Measurements from ENCODE around the gene LIMS2. TPM values are rescaled to one million over a fixed set of nuclear protein-coding genes. Genes with fewer than 3 reads are reported as not detected.

The LIMS2 gene
- total RNA-seq, 2 experiments from 2014 or later, result 6.1 to 7.0 TPM

DNA sequence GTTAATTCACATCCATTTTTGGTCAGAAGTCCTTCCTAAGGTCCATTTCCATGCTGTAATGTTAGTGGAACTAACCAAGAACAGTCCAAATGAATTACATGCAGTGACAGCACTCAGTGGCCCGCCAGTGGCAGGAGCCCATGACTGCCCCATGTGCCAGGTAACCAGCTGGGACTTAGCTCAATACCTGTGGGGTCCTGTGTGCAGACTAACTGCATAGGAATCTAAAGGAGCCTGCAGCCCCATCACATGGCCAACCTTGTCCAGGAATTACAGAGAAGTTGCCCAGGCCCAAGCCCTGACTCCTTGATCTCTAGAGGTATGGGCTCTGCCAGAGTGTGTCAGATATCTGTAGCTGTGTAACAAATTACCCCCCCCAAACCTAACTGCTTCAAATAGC is 64.8 kb downstream of the LIMS2 start:
- Histone ChIP-seq H3K27ac (ENCODE audit: low read depth in 1 of 2, low read length in 2 of 2) (no peak overlapping the region), H3K36me3 (ENCODE audit: insufficient read depth, low read length) (no peaks in the 10 kb centered on the region), H3K4me3 (ENCODE audit: low read length) (no peak overlapping the region), H3K4me1 (ENCODE audit: insufficient read depth, low read length) (peaks cover 10% of the 10 kb centered on the region), H3K9me3 (ENCODE audit: control insufficient read depth in 1 of 2, insufficient read depth in 1 of 2, low read length in 2 of 2) (peaks cover 9 to 19% of the 10 kb centered on the region in 2 experiments), H3K27me3 (ENCODE audit: control insufficient read depth in 1 of 2, insufficient read depth in 2 of 2, low read length in 2 of 2) (peaks cover 0 to 2% of the 10 kb centered on the region in 2 experiments)
- Mint-ChIP-seq H3K4me1 (ENCODE audit: low read depth) (peaks cover 10% of the 10 kb centered on the region), H3K36me3 (ENCODE audit: low read depth) (no peaks in the 10 kb centered on the region), H3K9me3 (peaks cover 6% of the 10 kb centered on the region), H3K4me3 (no peak overlapping the region), H3K27me3 (no peaks in the 10 kb centered on the region), H3K27ac (no peak overlapping the region)
- ATAC-seq (ENCODE audit: poor library complexity), result no peak
- CTCF ChIA-PET, result no interaction called here
- TF ChIP-seq CTCF (IDR thresholded peaks at IDR 0.05), result no peak
- DNase-seq, result peak in 1 of 14 experiments; percentile 11
- POLR2A ChIA-PET, result no interaction called here
- intact Hi-C loops (cut with DNase I, micrococcal nuclease), result no loop called here

GRCh38 chr2:127609818-127610217 is 65.5 kb downstream of the LIMS2 start:
- H3K9me3 ChIP-seq (ENCODE audit: control insufficient read depth in 1 of 2, insufficient read depth in 1 of 2, low read length in 2 of 2), result peaks cover 9 to 19% of the 10 kb centered on the region in 2 experiments
- ATAC-seq (ENCODE audit: poor library complexity), result no peak
- no peak overlapping the region for H3K4me3 ChIP-seq (ENCODE audit: low read length)
- intact Hi-C loops (cut with DNase I, micrococcal nuclease), result no loop called here
- H3K4me3 Mint-ChIP-seq, result no peak overlapping the region
- TF ChIP-seq CTCF (IDR thresholded peaks at IDR 0.05), result no peak
- ChIA-PET CTCF (no interaction called here), POLR2A (no interaction called here)
- DNase-seq, result no peak
- peaks cover 2% of the 10 kb centered on the region for H3K4me1 Mint-ChIP-seq (ENCODE audit: low read depth)
- H3K36me3 Mint-ChIP-seq (ENCODE audit: low read depth), result no peaks in the 10 kb centered on the region
- H3K27ac ChIP-seq (ENCODE audit: low read depth in 1 of 2, low read length in 2 of 2), result no peak overlapping the region
- H3K27ac Mint-ChIP-seq, result no peak overlapping the region
- H3K27me3 ChIP-seq (ENCODE audit: control insufficient read depth in 1 of 2, insufficient read depth in 2 of 2, low read length in 2 of 2), result peaks cover 0 to 2% of the 10 kb centered on the region in 2 experiments
- peaks cover 10% of the 10 kb centered on the region for H3K4me1 ChIP-seq (ENCODE audit: insufficient read depth, low read length)
- H3K36me3 ChIP-seq (ENCODE audit: insufficient read depth, low read length), result no peaks in the 10 kb centered on the region
- peaks cover 6% of the 10 kb centered on the region for H3K9me3 Mint-ChIP-seq
- no peaks in the 10 kb centered on the region for H3K27me3 Mint-ChIP-seq

DNA sequence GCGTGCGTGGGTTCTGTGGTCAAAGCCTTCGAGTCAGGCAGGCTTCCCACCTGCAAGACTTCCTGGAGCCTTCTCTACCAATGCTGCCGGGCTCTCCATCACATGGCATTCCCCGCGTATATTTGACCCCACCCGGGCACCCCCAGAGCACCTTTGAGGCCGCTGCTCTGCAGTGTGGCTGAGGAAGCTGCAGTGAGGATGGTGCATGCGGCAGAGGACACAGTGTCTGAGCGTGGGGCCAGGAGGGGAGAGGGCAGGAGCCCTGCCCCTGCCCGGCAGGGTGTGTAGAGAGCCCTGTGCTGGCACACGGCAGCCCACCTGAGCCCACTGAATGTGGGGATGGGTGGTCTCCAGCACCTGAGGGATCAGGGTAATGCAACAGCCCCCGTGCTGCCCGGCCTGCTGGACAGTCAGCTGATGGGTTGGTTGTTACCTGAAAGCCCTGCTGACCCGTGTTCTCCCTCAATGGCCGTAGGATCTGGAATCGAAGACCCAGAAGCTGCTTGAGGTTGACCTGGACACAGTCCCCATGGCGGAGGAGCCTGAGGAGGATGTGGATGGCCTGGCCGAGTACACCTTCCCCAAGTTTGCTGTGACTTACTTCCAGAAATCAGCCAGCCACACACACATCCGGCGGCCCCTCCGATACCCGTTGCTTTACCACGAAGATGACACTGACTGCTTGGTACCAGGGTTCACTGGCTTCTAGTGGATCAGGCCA is 66.1 kb downstream of the LIMS2 start:
- H3K27ac Mint-ChIP-seq, result no peak overlapping the region
- Histone ChIP-seq H3K27ac (ENCODE audit: low read depth in 1 of 2, low read length in 2 of 2) (no peak overlapping the region), H3K9me3 (ENCODE audit: control insufficient read depth in 1 of 2, insufficient read depth in 1 of 2, low read length in 2 of 2) (peaks cover 9 to 19% of the 10 kb centered on the region in 2 experiments), H3K27me3 (ENCODE audit: control insufficient read depth in 1 of 2, insufficient read depth in 2 of 2, low read length in 2 of 2) (peaks cover 0 to 2% of the 10 kb centered on the region in 2 experiments), H3K36me3 (ENCODE audit: insufficient read depth, low read length) (no peaks in the 10 kb centered on the region), H3K4me3 (ENCODE audit: low read length) (no peak overlapping the region), H3K4me1 (ENCODE audit: insufficient read depth, low read length) (peaks cover 10% of the 10 kb centered on the region)
- ChIA-PET CTCF (no interaction called here), POLR2A (no interaction called here)
- DNase-seq, result peak in 1 of 14 experiments; percentile 29
- ATAC-seq (ENCODE audit: poor library complexity), result no peak
- intact Hi-C loops (cut with DNase I, micrococcal nuclease), result no loop called here
- H3K4me1 Mint-ChIP-seq (ENCODE audit: low read depth), result peaks cover 4% of the 10 kb centered on the region
- H3K9me3 Mint-ChIP-seq, result peaks cover 6% of the 10 kb centered on the region
- no peaks in the 10 kb centered on the region for H3K36me3 Mint-ChIP-seq (ENCODE audit: low read depth)
- H3K27me3 Mint-ChIP-seq, result no peaks in the 10 kb centered on the region
- no peak overlapping the region for H3K4me3 Mint-ChIP-seq
- no peak for TF ChIP-seq CTCF (IDR thresholded peaks at IDR 0.05)
